PC-9 (cell line): ENCODE measurements around the gene ZBTB8B. TPM values are rescaled to one million over a fixed set of nuclear protein-coding genes. Genes with fewer than 3 reads are reported as not detected.
A peak's percentile ranks its signal among the peaks of the same experiment; 100 is the strongest.

ENCODE experiments used
- Bru-seq: library from RNA; stranded (reverse); fragments of 400-500 nt; gene quantifications from one replicate; lab custom pipeline; 2021; lab: Mats Ljungman, UMichigan
- BruChase-seq, 2 experiments: library from RNA; stranded (reverse); fragments of 400-500 nt; gene quantifications; one replicate each; lab custom pipeline; 2021; lab: Mats Ljungman, UMichigan
- BruUV-seq: library from RNA; stranded (reverse); fragments of 400-500 nt; replicated peaks from 2 replicates; lab custom pipeline; 2021; lab: Mats Ljungman, UMichigan
- CTCF ChIA-PET: fragments of 300-600 bp; sonication (Branson Sonifier 250); formaldehyde crosslinking; loops from one replicate; lab custom pipeline; 2022; ENCODE audit warnings: antibody characterized with exemption; lab: Charles Lee
- POLR2A ChIA-PET: fragments of 300-600 bp; sonication (Branson Sonifier 250); formaldehyde crosslinking; loops from one replicate; lab custom pipeline; 2022; ENCODE audit warnings: antibody characterized with exemption; ENCODE audit not compliant: unreplicated experiment; lab: Charles Lee
- DNase-seq, 2 experiments: peaks; one replicate each; pipeline versions ENCODE4 v3.0.0 to v3.0.0-alpha.2; 2015 to 2022; ENCODE audit warnings: mixed read lengths in 1 of 2
- H2AFZ ChIP-seq: fragments of 200-600 bp; sonication (generic); 2 replicates; pipeline ENCODE4 v1.8.1; 2017; ENCODE audit warnings: antibody characterized with exemption
- H3F3A ChIP-seq: fragments of 200-600 bp; sonication (generic); 2 replicates; pipeline ENCODE4 v1.8.1; 2017; ENCODE audit warnings: antibody characterized with exemption, mild to moderate bottlenecking, low read depth; ENCODE audit not compliant: insufficient read depth
- H3K27ac ChIP-seq: fragments of 200-600 bp; sonication (generic); 2 replicates; pipeline ENCODE4 v1.6.1; 2016; ENCODE audit warnings: mixed run types
- H3K27me3 ChIP-seq: fragments of 200-600 bp; sonication (generic); 2 replicates; pipeline ENCODE4 v1.6.1; 2016; ENCODE audit warnings: low read depth, mixed run types; ENCODE audit not compliant: insufficient read depth
- H3K36me3 ChIP-seq: fragments of 200-600 bp; sonication (generic); 2 replicates; pipeline ENCODE4 v1.6.1; 2016; ENCODE audit warnings: low read depth, mixed run types
- H3K4me1 ChIP-seq: fragments of 200-600 bp; sonication (generic); replicated peaks from 2 replicates; pipeline ENCODE4 v1.6.1; 2016; ENCODE audit warnings: mixed run types; ENCODE audit not compliant: insufficient read depth
- H3K4me2 ChIP-seq: fragments of 200-600 bp; sonication (generic); 2 replicates; pipeline ENCODE4 v1.6.1; 2017; ENCODE audit warnings: mixed run types
- H3K4me3 ChIP-seq: fragments of 200-600 bp; sonication (generic); 2 replicates; pipeline ENCODE4 v1.6.1; 2016; ENCODE audit warnings: mixed run types
- H3K79me2 ChIP-seq: fragments of 200-600 bp; sonication (generic); 2 replicates; pipeline ENCODE4 v1.6.1; 2017; ENCODE audit warnings: low read depth, mixed run types
- H3K9me2 ChIP-seq: fragments of 200-600 bp; sonication (generic); 2 replicates; pipeline ENCODE4 v1.8.1; 2017; ENCODE audit warnings: mild to moderate bottlenecking; ENCODE audit not compliant: insufficient read depth
- H3K9me3 ChIP-seq: fragments of 200-600 bp; sonication (generic); 2 replicates; pipeline ENCODE4 v1.8.1; 2016; ENCODE audit warnings: low read depth; ENCODE audit not compliant: insufficient read depth
- H4K20me1 ChIP-seq: fragments of 200-600 bp; sonication (generic); 2 replicates; pipeline ENCODE4 v1.8.1; 2017; ENCODE audit not compliant: insufficient read depth
- CTCF ChIP-seq: fragments of 200-600 bp; sonication (generic); conservative IDR thresholded peaks from 2 replicates; pipeline ENCODE4 v1.6.1; 2017; ENCODE audit warnings: mixed run types, antibody characterized with exemption, mild to moderate bottlenecking, moderate library complexity
- EZH2 ChIP-seq: fragments of 200-600 bp; sonication (generic); IDR thresholded peaks from 2 replicates; pipeline ENCODE4 v1.8.0; 2017; ENCODE audit warnings: antibody characterized with exemption, low read depth
- intact Hi-C: fragments of 100-400 bp; cut with micrococcal nuclease; formaldehyde crosslinking; loops from one replicate; pipeline ENCODE4 v1.10.0; 2022; ENCODE audit not compliant: unreplicated experiment
- long read RNA-seq: library from polyadenylated mRNA; stranded (forward); transcript quantifications from one replicate; pipeline ENCODE4 v2.0.0, GENCODE V29; 2022
- total RNA-seq: library from RNA; stranded (reverse); gene quantifications from 2 replicates; pipeline ENCODE4 v1.2.3, GENCODE V29; 2021

Gene ZBTB8B
- total RNA-seq (0.05 and 0.09 TPM in 2 replicates), Bru-seq, nascent RNA (percentile 12 among the genes with signal in this experiment), BruChase-seq, experiment 1, labeled RNA remaining after a 2-hour chase (percentile 22 among the genes with signal in this experiment), BruChase-seq, experiment 2, labeled RNA remaining after a 6-hour chase (percentile 10 among the genes with signal in this experiment)
- long read RNA-seq, partial matches to known transcripts, result 0 of 1 reads
- long read RNA-seq, other reads (novel, unspliced or antisense), result 1 of 1 reads

GRCh38 chr1:32464716-32465577 is at the start of gene ZBTB8B:
Gene ZBTB8B, plus strand, starts transcription at chr1:32465072. Its CDS starts 5,553 bp downstream, at chr1:32470625.
- peak within 1 kb of the TSS; percentile 37; the same call in 1 of the 2 replicates for H3K4me3 ChIP-seq
- H3K9me2 ChIP-seq, result no peaks in the 10 kb centered on the region
- ChIA-PET CTCF (no interaction called here), POLR2A (no interaction called here)
- TF ChIP-seq CTCF (no peak), EZH2 (no peak)
- no peaks in the 10 kb centered on the region for H4K20me1 ChIP-seq
- no peaks in the 10 kb centered on the region for H3K9me3 ChIP-seq
- no TSS peak for BruUV-seq
- H3K36me3 ChIP-seq, result no peaks in the 10 kb centered on the region
- H3K27me3 ChIP-seq, result peaks cover 48% of the 10 kb centered on the region
- intact Hi-C loops, result no loop called here
- no peaks in the 10 kb centered on the region for H3K4me1 ChIP-seq
- no peaks in the 10 kb centered on the region for H3K79me2 ChIP-seq
- DNase-seq, result peak in 1 of 2 experiments; percentile 68
- H3K4me2 ChIP-seq, result peak within 1 kb of the TSS; percentile 52
- no peak within 1 kb of the TSS for H2AFZ ChIP-seq
- no peak within 1 kb of the TSS for H3K27ac ChIP-seq
- H3F3A ChIP-seq, result no peaks in the 10 kb centered on the region

DNA sequence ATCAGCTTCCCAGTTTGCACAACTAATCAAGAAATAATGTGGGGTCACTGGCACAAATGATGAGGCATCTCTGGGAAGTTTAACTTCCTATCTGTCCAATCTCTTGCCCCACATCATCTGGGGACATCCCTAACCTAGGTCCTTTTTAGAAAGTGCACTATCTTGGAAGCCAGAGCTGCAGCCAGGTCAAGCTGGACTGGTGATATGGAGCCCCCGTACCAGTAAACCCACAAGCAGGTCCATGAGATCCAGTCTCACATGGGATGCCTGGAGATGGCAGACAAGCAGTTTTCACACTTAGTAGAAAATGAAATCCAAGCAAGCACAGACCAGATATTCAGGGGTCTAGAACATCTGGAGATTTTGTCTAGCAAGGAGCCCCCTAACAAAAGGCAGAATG is 43.1 kb upstream of the ZBTB8B start:
- Histone ChIP-seq H3K27ac (no peak overlapping the region), H3K4me3 (no peak overlapping the region), H3K27me3 (peaks cover 55% of the 10 kb centered on the region), H3K79me2 (no peaks in the 10 kb centered on the region), H3K4me1 (no peaks in the 10 kb centered on the region), H3F3A (no peaks in the 10 kb centered on the region), H2AFZ (no peak overlapping the region), H4K20me1 (no peaks in the 10 kb centered on the region), H3K9me3 (no peaks in the 10 kb centered on the region), H3K36me3 (no peaks in the 10 kb centered on the region), H3K9me2 (no peaks in the 10 kb centered on the region), H3K4me2 (no peak overlapping the region)
- TF ChIP-seq EZH2 (no peak), CTCF (no peak)
- POLR2A ChIA-PET, result no interaction called here
- DNase-seq, result no peak
- intact Hi-C loops, result no loop called here
- no TSS peak for BruUV-seq
- CTCF ChIA-PET, result interaction anchor here (0.5 kb wide), 1 partner anchor 214 kb away, joined by 7 read pairs; no protein-coding TSS in a partner anchor

DNA sequence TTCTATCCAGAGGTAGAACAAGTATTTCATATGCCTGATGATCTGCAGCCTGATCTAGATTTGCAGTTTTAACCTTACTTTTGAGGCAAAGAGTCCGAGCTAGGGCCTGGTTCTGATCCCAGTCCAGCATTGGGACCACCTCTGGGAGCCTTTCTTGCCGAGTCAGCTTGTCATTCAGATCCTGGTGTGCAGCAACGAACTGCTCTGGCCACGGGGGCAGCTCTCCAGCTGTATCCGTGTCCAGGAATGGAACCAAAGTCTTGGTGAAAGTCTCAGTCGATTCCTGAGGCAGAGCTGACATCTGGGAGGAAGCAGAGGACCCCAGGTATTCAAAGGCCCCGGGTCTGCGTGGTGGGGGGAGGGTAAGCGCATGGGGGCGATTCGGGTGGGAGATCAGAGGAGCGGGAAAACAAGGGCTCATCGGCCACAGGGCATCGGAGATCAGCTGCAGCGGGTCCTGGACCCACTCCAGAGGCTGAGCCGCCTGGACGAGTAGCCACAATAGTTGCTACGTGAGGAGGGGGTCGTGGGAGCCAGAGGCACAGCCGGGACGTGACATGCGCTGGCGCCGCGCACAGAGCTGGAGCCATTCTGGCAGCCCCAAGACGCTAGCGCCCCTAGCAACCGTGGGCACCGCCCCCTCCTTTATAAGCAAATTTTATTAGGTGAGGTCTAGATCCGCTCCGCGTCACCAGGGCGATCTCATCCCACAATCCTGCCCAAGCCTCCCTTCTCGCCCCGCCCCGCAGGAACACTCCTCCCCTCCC is 38.2 kb upstream of the ZBTB8B start:
- H4K20me1 ChIP-seq, result no peaks in the 10 kb centered on the region
- no peaks in the 10 kb centered on the region for H3K9me3 ChIP-seq
- no peaks in the 10 kb centered on the region for H3K79me2 ChIP-seq
- no peak overlapping the region for H2AFZ ChIP-seq
- ChIA-PET POLR2A (no interaction called here), CTCF (no interaction called here)
- no peak overlapping the region for H3K4me3 ChIP-seq
- BruUV-seq, result no TSS peak
- H3K4me2 ChIP-seq, result no peak overlapping the region
- no peaks in the 10 kb centered on the region for H3F3A ChIP-seq
- no peaks in the 10 kb centered on the region for H3K36me3 ChIP-seq
- no peak for TF ChIP-seq EZH2
- TF ChIP-seq CTCF, result no peak
- H3K27ac ChIP-seq, result no peak overlapping the region
- intact Hi-C loops, result no loop called here
- no peaks in the 10 kb centered on the region for H3K4me1 ChIP-seq
- peak in 1 of 2 experiments; percentile 2 for DNase-seq
- H3K9me2 ChIP-seq, result no peaks in the 10 kb centered on the region
- H3K27me3 ChIP-seq, result peaks cover 65% of the 10 kb centered on the region
